IPS DF 19.7 (cell line): Measurements from ENCODE around the gene CDH22.

Experiments used
- DNase-seq: peaks from one replicate; pipeline ENCODE4 v3.0.0-alpha.2; 2013; ENCODE audit warnings: low read depth, low spot score

Gene CDH22

DNA sequence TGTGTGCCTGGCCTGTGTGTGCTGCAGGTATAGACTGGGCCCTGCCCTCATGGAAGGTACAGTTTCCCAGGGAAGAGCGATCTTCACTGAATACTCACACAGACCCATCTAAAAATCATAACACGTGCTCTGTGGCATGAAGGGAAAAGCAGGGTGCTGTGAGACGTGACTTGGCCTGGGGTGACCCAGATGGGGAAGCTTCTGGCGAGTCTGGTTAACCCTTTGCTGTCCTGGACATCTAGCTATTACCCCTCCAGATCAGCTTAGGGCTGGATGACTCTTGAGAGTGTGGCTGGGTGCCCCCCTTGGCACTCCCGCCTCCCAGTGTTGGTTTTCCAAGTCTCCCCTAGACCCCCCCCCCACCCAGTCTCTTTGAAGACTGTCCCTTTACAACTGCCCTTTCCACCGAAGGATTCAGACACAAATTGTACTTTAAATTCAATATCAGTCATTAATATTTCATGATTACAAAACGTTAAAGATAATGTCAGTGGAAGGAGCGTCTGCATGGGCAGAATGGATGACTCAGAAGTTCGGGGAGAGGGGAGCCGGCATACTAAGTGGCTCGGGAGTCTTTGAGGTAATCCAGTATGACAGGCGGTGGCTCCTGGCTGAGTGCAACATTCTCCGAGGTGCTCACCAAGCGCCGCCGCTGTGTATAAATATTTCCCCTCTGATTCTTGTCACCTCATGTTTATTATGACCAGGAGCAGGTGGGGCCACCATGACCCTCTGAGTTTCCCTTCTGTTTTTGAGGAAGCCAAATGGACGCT, 112.8 kb downstream of the CDH22 start:
- DNase-seq: no peak

DNA sequence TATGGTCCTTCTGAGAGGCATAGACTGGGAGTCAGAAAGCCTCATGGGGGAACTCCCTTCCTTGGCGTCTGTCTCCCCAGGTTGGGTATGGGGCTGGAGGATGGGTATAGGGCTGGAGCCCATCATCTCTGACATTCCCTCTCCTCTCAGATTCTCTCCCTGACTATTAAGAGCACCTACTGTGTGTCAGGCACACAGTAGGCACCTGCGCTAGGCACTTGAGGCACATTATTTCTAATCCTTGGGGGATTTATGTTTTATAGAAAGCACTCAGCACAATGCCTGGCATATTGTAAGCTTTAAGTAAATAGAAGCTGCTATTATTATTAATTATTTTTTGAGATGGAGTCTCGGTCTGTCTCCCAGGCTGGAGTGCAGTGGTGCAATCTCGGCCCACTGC, 113.9 kb downstream of the CDH22 start:
- no peak for DNase-seq

DNA sequence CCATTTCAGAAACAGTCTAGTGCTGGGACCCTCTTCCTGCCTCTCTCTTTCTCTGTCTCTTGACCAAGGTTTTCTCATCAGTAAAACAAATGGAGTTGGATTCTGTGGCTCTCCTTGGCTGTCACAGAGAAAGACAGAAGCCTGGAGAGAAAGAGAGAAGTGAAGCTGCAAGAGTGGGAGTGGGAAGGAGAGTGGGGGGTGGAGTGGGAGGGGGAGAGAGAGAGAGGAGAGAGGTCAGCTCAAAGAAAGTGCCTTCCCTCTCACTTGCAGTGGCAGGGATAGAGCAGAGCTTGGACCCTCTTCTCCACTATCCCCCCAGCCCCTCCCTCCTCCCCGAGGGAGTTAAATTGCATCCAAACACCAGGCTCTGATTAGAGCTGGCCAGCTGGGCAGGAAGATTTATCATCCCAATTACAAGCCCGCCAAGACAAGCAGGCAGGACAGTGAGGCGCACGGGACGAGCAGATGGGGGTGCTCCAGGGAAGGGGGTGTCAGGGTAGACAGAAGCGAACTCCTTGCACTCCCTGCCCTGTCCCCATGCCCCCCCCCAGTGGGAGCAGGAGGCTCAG, 115.8 kb downstream of the CDH22 start:
- no peak for DNase-seq

DNA sequence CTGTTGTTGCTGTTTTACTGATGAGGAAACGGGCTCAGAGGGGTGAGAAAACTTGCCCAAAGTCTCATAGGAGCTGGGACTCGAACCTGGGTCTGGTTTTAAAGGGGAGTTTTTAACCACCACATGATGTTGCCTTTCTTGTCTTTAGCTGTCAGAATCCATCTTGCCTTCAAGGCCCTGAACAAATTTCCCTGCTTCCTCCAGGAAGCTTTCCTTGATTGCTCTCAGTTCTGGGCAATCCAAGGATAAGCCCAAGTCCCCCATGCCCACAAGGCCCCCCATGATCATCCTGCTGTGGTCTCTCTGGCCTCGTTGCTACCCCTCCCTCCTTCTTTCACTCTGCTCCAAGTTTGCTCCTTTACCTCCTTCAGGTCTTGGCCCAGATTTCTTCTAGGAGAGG, 116.7 kb downstream of the CDH22 start:
- no peak for DNase-seq

DNA sequence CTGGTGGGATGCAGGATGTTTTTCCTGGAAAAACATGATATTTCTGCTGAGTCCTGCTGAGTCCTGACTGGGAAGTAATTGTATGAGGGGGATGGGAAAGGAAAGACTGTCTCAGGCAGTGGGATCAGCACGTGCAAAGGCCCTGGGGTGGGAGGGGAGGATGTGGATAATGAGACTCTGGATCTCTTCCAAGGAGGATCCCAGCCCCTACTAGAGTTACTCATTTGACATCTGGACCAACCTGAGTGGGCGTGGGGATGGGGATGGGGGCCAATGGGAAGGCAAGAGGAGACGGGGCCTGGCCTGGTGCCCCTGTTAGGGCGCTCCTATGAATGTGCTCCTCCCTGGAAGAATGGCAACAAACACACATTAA, 117.1 kb downstream of the CDH22 start:
- no peak for DNase-seq

DNA sequence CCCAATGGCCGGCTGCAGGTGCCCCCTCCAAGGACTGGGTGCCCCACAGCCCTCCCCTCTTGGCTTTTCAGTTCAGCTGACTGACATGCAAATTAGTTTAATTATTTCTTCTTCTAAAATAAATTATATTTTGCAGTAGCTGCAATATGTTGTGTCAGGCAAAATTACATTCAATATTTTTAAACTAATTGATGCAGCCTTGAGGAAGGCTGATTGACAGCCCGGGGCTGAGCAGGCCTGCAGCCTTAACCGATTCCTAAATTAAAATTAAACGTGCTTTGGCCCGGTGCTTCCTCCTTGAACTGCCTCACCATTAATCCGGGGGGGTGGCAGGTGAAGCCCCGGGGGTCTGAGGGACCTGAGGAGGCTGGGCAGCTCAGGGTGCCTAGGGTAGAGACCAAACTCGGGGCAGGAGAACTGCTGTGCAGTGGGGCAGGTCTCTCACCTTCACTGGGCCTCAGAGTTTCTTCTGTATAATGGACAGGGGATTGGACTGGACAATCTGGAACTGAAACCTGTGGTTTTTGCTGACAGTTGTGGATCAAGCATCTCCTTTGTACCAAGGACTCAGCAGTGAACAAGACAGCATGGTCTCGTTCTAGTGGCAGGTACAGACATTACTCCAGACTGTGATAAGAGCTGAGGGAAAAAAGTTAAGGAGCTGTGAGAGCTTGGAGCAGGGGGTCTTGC, 117.7 kb downstream of the CDH22 start:
- DNase-seq: no peak

DNA sequence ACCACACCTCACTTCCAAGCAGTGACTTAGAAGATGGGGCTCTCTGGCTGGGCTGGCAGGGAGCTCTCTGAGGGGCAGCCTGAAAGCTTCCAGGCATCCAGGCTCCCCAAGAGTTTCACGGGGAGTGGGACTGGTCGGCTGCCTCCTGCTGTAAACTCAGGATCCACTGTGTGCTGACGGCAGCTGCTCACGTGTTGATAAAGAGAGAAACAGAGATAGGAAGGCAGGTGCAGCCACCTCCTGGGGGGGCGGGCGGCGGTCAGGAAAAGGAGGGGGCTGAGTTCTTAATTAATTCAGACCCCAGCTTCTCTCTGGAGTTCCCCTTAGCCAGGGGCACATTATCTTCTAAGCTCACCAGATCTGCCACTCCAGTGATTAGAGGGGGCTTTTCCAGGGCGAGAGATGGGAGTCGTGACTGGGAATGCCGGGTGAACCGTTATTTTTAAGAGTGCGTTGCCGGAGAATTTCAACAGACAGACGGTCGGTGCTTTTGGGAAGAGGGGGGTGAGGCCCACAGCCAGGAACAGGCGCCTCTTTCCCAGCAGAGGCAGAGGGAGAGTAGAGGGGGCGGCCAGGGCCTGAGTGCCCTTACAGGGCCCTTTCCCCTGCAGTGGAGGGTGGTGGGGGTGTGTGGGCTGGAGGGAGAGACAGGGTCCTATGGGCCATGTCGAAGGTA, 119.3 kb downstream of the CDH22 start:
- DNase-seq: no peak

DNA sequence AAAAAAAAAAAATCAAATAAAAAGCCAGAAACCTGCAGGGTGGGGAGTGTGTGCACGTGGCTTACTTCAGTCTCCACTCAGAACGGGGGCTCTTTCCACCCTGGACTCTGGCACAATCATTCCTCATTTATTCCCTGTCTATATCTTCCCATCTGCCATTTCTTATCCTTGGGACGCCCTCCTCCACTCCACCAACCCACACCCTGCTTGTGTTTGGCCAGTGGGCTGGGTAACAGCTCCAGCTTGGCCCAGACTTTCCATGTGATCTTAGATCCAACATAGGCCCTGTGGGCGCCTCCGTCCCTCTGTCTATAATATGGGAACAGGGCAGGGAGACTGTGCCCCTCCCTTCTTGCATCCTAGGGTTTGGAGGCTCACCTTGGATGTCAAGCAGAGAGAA, 122.1 kb downstream of the CDH22 start:
- DNase-seq: no peak

DNA sequence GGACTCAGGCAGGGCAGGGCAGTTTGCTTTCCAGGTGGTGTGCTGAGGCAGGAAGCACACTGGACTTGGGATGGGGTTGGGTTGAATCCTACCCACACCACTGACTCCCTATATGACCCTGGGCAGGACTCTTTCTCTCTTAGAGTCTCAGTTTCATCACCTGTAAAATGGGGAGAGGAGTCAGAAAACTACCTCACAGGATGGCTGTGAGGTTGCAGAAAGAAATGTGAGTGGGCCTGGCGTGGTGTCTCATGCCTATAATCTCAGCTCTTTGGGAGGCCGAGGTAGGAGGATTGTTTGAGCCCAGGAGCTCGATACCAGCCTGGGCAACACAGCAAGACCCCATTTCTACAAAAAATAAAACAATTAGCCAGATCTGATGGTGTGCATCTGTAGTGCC, 122.9 kb downstream of the CDH22 start:
- DNase-seq: no peak

DNA sequence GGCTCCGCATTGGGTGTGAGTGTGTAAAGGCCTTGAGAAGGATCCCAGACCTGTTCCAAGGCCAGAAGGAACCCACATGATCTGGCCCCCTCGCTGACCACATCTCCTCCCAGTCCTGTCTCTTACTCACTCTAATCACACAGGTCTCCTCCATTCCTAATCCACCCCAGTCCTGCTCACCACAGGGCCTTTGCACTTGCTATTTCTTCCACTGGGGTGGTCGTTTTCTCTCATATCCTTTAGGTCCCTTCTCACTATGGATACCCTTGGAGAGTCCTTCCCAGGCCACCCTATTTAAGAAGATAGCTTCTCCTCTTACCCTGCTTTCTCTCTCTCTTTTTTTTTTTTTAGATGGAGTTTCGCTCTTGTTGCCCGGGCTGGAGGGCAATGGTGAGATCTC, 124.5 kb downstream of the CDH22 start:
- no peak for DNase-seq

DNA sequence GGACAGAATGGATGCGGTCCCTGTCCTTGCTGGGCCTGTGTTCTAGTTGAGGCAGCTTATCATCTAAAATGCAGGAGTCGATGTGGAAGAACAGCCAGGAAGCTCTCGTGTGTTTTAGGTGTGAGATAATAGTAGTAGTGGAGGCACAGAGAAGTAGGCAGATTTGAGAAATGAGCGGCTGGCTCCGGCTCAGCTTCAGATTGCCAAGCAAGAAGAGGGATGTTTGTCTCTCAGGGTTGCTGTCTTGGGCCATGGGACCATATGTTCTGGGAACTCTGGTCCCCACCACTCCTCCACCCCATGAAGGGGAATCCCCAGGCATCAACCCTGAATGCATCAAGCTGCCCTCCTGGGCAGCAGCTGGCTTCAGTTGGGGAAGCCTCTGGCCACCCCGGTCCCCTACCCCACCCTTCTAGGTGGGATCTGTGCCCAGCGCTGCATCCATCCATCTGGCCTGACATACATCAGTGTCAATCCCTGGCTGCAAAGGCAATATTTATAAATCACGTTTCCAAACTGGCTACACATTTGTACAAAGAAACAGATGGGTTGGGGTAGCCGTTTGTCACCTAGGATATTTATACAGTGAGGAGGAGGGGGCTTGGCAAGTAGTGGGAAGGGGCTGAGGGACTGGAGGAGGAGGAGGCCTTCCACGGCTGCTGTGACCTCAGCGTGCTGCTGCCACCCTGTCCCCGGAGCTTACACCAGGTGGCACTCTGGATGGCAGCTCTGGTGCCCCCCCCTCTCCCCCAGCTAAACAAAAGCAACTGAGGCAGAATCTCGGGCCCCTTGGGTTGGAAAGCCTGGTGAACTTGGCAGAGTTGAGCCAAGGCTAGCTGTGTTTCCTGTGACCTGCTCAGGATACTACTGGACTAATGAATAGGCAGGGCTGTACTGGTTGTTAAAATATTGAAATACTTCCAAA, 125.8 kb downstream of the CDH22 start:
- DNase-seq: no peak

DNA sequence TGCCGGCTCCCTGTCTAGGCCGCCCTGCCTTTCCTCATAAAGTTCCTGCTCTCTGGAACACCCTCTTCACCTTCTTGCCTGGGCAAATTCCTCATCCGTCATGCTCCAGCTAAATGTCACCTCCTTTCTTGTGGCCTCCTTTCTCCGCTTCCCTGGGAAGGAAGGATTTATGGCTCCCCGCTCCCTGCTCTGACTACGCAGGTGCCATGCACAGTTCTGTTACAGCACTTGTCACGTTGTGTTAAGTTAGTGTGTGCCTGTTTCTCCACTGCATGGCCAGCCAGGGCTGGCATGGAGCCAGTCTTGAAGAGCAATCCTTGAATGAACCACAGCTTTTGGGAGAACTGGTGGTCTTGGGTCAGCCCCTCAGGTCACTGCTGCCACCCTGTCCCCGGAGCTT, 128.4 kb downstream of the CDH22 start:
- no peak for DNase-seq

DNA sequence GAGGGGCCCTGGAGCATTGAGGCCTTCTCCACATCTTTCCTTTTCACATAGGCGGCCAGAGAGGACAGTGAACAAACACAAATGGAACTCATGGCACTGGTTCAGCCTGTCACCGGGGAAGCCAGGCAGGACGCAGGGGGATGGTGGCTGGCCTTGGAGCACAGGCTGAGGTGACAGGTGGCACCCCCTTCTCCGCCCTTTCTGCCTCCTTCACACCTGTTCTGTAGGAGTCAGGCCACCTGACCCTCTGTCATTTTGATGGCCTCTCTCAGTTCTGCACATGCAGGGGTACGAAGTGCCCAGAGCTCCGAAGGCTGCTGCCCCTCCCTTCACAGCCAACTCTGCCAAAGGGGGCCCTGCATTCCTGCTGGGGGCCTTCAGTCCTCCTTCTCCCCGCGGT, 129.4 kb downstream of the CDH22 start:
- no peak for DNase-seq

DNA sequence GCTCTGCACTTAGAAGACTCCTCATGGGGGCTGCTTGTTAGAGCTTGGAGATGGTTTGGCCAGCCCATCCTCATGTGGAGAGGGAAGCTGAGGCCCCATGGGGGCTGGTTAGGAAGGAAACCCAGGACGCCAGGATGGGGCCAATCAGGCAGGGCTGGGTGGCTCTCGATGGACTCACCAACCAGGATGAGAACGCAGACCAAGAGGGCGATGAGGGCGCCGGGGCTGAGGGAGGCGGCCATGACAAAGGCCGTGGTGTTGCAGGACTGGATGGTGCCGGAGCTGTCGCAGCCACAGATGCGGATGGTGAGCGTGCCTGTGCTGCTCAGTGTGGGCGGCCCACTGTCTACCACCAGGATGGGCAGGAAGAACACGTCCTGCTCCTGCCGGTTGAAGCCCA, 130.5 kb downstream of the CDH22 start:
- no peak for DNase-seq

DNA sequence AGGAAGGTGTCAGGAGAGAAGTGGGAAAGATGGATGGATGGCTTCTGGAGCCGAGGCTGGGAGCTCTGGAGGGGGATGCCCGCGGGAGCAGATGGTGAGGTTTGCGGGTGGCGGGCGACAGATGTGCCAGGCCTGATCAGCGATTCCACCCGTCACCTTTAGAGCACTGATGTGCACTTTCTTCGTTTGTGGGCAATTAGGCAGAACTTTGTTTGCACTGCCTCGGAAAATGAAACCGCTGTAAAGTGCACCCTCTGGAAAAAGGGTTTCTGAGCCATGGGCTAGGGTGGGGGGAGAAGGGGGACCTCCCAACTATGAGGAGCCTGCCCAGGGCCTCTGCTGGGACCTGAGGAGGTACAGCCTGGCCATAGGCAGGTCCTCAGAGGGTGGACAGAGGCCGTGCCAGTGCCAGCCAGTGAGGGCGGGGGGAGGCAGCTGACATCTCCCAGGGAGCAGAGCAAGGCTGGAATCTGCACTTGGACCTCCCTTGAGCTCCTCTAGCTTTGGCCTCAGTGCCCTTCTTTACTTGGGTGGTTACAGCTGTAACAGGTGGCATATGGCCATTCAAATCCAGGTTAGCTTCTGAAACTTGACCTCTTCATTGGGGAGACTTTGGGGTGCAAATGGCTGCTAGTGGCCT, 131.4 kb downstream of the CDH22 start:
- DNase-seq: no peak

DNA sequence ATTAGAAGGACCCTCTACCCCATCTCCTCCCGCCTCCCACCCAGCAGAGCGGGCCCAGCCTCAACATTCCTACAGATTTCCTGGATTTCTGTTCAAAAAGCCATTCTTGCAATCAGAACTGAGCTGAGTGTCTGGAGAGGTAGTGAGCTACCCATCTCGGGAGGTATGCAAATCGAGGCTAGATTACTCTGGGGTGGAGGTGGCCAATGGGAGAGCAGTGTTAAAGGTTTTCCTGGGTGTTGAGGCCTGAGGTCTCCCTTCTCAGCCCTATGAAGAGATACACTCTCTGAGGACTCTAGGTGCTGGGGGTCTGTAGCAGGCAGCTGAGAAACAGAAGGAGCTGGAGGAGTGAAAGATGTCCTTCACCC, 133.2 kb downstream of the CDH22 start:
- no peak for DNase-seq

DNA sequence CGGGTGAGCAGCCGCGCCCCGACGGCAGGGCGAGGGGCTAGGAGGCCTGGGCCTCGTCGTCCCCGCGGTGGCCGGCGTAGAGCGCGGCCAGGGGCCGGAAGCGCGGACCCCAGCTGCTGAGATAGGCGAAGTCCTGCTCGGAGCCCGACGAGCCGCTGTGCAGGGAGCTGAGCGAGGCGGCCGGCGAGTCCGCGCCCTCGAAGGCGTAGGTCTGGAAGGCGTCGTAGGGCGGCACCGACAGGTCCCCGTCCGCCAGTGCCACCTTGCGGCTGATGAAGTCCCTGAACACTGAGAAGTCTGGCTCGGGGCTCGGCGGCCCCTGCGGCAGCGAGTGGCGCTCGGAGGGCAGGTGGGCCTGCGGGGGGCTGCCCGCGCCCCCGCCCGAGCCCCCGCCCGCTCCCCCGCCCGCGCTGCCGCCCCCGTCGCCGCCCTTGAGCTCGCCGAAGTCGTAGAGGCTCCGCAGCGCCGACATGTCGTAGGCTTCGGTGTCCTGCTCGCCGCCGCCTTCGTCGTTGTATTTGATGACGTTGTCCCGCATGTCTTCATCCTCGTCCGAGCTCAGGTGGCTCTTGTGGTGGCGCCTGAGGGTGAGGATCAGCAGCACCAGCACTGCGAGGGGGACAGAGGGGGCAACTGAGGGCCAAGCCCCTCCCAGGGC, 133.7 kb downstream of the CDH22 start:
- DNase-seq: peak; percentile 54

DNA sequence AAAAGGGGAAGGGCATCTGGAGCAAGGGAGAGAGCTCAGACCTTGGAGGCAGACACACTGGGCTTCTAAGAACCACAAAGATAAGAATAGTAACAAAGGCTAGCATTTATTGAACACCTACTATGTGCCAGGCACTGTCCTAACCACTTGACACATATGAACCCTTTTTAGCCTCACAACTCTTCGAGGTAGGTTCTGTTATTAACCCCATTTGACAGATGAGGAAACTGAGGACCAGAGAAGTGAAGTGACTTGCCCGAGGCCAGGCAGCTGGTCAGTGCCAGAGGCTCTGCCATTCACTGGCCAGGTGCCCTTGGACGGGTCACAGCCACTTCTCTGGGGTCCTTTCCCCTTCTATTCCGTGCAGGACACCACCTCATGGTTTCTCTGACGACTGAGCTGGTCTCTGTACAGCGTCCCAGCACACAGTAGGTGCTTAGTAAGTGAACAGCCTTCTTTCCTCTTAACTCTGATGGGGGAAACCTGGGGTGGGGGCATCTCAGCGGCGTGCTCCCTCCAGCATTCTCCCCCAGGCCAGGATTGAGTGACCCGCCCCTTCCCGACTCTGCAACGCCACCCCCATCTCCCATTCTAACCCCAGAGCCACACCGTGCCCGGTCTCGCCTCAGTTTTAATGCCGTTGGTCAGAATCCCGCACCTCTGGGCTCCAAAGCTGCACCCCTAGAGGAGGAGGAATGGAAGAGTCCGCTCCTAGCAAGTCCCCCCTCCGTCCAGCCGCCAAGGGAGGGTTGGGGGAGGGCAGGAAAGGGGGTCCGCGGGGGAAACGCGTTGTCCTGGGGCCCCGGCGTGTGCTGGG, 134.4 kb downstream of the CDH22 start:
- DNase-seq: no peak

DNA sequence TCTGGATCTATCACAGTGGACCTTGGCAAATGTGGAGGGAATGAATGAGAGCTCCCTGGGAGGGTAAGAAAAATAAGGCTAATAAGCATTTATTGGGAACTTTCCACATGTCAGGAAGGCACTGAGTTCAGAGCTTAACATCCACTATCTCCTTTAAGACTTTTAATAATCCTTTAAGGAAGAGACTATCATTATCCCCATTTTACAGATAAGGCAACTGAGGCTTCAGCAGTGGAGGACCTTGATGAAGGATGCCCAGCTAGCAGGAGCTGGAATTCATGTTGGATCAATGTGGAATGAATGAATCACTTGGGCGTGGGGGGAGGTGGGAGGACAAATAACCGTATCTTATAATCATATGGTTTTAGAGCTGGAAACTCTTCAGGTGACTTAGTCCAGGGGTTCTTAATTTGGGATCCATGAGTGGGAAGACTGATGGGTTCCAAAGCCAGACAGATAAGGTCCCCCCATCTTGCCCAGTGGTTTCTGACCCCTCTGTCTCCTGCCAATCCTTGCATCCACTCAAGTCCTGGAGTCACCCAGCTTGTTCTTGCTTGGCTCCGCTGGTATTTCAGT, 135.2 kb downstream of the CDH22 start:
- DNase-seq: no peak
